ENCODE data around the gene H3-3A.

H3-3A gene

DNA sequence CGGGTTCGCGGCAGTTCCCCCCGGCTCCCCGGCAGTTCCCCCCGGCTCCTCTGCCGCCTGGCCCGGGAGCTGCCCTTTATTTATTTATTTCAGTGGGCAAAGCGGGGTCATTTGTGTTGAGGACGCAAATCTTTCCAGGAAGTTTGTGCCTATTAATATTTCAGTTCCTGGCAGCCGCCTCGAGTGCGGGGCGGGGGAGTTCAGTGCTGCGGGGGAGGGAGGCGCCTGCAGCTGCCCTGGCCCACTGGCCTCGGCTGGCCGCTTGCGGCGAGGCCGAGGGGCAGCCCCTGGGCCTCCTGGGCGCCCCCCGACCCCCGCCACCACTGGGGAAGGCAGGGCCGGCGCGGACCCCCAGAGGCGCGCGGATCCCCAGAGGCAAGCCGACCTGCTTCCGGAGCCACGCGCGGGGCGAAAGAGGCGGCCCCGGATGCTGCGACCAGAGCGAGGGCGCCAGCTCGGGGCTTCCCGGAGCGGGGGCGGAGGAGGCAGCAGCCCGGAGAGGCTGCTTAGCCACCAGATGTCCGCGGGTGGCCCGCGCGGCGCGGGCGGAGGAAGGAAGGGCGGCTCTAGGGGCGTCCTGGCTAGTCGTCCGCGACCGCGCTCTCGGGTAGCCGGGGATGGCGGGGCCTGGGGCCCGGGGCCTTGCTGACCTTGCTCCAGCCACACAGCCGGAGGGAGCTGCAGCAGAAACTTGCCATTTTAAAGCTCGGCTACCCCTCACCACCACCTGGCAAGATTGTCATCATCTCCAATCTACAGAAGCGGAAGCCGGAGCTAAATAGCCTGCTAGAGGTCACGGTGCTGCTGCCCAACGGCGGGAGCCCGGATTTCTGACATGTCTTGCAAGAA lies 48.0 kb downstream of the H3-3A start:
- peak overlapping the region; percentile 63 for H3K4me3 ChIP-seq (ENCODE audit: low read depth, low read length)

- H3K4me3 ChIP-seq (ENCODE audit: low read depth, low read length) = peak overlapping the region; percentile 63
Observed at GRCh38 chr1:226111098-226111882, 48.8 kb downstream of the H3-3A start.

- no peak overlapping the region for H3K4me3 ChIP-seq (ENCODE audit: low read depth, low read length)
Observed at GRCh38 chr1:226111883-226112261, 49.4 kb downstream of the H3-3A start.

DNA sequence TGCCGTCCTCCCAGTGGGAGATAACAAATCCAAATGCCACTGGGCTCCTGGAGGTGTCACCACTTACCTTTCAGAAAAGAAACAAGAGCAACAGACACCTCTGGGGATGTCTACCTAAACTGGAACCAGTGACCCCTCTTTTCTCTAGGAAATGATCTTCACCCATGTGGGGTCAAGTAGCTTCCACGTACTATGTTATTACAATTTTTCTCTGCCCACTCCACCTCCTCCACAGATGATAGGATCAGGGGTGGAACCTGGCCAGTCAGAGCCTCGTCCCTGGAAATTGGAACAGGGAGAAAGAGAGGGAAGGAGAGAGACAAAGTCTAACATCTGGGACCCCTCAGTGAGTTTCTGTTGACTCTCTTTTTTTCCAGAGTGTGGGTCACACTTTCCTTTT lies 50.1 kb downstream of the H3-3A start:
- H3K4me3 ChIP-seq (ENCODE audit: low read depth, low read length) = no peak overlapping the region

GRCh38 chr1:226116673-226117072 lies 54.2 kb downstream of the H3-3A start:
- no peak overlapping the region for H3K4me3 ChIP-seq (ENCODE audit: low read depth, low read length)

DNA sequence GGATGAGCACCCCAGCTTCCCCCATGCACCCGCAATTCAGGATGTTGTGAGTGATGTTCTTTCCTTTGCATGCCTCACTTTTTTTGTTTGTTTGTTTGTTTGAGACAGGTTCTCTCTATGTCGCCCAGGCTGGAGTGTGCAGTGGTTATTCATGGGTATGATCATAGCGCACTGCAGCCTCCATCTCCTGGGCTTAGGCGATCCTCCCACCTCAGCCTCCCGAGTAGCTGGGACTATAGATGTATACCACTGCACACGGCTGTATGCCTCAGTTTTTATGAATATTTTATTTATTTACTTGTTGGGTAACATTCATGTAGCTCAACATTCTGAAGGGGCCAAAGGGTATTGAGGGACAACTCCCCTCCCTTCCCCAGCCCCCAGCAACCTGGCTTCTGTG lies 54.8 kb downstream of the H3-3A start:
- no peak overlapping the region for H3K4me3 ChIP-seq (ENCODE audit: low read depth, low read length)

DNA sequence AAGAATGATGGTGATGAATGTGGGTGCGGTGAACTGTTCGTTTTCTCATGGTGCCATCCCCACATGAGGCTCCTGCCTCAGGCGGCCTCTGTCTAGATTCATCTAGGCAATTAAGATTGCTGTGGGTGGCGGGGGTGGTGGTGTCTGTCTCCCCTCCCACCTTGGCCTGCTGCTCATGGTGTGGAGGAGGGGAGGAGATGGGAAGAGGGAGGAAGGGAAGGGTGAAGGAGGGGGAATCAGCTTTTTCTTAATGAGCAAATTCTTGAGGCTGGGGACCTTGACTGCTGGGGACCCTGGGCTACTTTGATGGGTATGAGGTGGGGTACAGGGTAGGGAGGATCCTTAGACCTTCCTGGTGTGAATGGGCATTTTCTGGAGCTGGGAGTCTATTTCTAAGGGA lies 55.8 kb downstream of the H3-3A start:
- H3K4me3 ChIP-seq (ENCODE audit: low read depth, low read length) = no peak overlapping the region

DNA sequence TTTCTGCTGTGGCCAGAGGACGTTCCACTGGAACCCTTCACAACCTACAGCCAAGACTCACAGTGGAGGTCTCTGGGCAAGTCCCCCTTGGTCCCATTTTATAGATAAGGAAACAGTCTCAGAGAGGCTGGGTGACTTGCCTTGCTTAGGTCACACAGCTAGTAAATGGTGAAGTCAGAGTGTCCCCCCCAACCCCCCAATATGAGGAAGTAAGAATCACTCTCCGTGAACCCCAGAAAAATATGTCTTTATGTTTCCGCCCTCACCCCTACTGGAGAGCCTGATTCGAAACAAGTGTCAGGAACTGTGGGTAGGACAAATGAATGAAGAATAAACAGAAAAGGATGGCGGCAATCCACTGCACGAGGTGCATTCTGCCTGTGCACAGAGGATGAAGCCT lies 56.7 kb downstream of the H3-3A start:
- no peak overlapping the region for H3K4me3 ChIP-seq (ENCODE audit: low read depth, low read length)

DNA sequence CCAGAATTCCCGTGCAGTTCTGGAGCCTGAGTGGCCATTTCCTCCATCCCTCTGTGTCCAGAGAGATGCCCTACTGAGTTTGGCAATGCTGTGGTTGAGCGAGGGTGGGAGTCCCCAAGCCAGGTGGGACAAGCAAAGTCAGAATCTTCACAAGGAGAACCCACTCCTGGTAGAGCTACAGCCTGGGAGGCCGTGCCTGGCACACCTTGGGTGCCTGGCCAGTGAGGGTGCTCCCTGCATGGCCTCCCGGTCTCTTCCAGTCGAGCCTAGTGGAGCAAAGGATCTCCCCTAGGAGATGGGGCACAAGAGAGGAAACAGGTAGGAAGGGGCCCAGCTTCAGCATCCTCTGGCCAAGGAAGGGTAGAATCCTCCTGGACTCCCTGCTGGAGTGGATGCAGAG lies 57.9 kb downstream of the H3-3A start:
- no peak overlapping the region for H3K4me3 ChIP-seq (ENCODE audit: low read depth, low read length)

DNA sequence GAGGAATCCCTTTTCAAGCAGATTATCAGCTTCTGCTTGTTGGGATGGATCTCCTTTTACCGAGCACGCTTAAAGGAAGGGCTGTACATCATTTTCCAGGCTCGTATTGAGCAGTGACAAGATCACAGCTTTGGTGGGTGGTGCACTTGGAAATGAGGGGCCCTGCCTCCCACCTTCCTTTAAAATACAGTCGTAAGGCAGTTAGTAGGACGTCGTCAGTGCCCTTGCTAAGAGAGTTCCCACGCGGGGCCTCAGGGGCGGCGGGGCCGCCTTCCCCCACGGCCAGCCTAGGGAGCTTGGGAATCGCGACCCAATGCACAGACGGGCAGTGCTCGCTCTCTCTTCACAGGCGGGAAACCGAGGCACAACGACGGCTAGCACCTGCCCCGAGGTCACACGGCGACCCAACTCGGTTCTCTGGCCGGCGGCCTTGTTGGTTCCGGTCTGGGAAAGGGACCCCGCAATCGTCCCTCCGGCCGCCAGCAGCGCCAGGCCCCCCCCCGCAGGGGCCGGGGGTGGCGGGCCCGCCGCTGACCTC lies 58.6 kb downstream of the H3-3A start:
- peak overlapping the region; percentile 45 for H3K4me3 ChIP-seq (ENCODE audit: low read depth, low read length)

All from iPS-11a (cell line).